H1 (cell line): Measurements from ENCODE around the gene SERGEF.

Source experiments
- ATF2 ChIP-seq: IDR thresholded peaks from 2 replicates; pipeline ENCODE4 v1.6.1; 2012; ENCODE audit warnings: low read length, inconsistent platforms
- CTCF ChIP-seq, 3 experiments: IDR thresholded peaks; 1 replicate in 2 of 3; 2 replicates in 1 of 3; pipeline versions ENCODE4 v1.5.1 to v1.6.1; 2011; ENCODE audit warnings: low read length in 3 of 3, mild to moderate bottlenecking in 3 of 3, inconsistent platforms in 2 of 3, low read depth in 1 of 3, moderate library complexity in 1 of 3; ENCODE audit not compliant: insufficient read depth in 1 of 3; ENCODE audit errors: control extremely low read depth in 1 of 3
- EP300 ChIP-seq, 2 experiments: IDR thresholded peaks; 1 replicate in 1 of 2; 2 replicates in 1 of 2; pipeline ENCODE4 v1.6.1; 2011 to 2012; ENCODE audit warnings: low read depth in 2 of 2, low read length in 2 of 2, mild to moderate bottlenecking in 2 of 2, borderline replicate concordance in 1 of 2, inconsistent platforms in 1 of 2, moderate library complexity in 1 of 2
- EZH2 ChIP-seq: fragments of 200-600 bp; sonication (generic); IDR thresholded peaks from 2 replicates; pipeline ENCODE4 v1.7.1; 2012; ENCODE audit warnings: low read depth, mild to moderate bottlenecking, moderate library complexity, low read length, inconsistent platforms; ENCODE audit not compliant: severe bottlenecking
- GABPA ChIP-seq: IDR thresholded peaks from 2 replicates; pipeline ENCODE4 v1.6.1; 2011; ENCODE audit warnings: mild to moderate bottlenecking, low read length, moderate library complexity, borderline replicate concordance; ENCODE audit not compliant: insufficient read depth
- JUN ChIP-seq: IDR thresholded peaks from 2 replicates; pipeline ENCODE4 v1.6.1; 2011; ENCODE audit warnings: low read depth, mild to moderate bottlenecking, improper control_type of control experiment, low read length
- MAX ChIP-seq: IDR thresholded peaks from 2 replicates; pipeline ENCODE4 v1.6.1; 2012; ENCODE audit warnings: inconsistent platforms
- POLR2A ChIP-seq, 2 experiments: IDR thresholded peaks; 1 replicate in 1 of 2; 2 replicates in 1 of 2; pipeline ENCODE4 v1.6.1; 2011; ENCODE audit warnings: low read depth in 2 of 2, low read length in 2 of 2, mild to moderate bottlenecking in 2 of 2; ENCODE audit errors: control extremely low read depth in 1 of 2
- RAD21 ChIP-seq, 2 experiments: IDR thresholded peaks in 1 of 2; conservative IDR thresholded peaks in 1 of 2; 2 replicates each; pipeline ENCODE4 v1.6.1; 2011; ENCODE audit warnings: low read depth in 2 of 2, low read length in 2 of 2, improper control_type of control experiment in 1 of 2, inconsistent platforms in 1 of 2, mild to moderate bottlenecking in 1 of 2, moderate library complexity in 1 of 2
- RXRA ChIP-seq: IDR thresholded peaks from 2 replicates; pipeline ENCODE4 v1.6.1; 2011; ENCODE audit warnings: low read depth, mild to moderate bottlenecking, low read length, moderate library complexity; ENCODE audit not compliant: insufficient read depth
- YY1 ChIP-seq: IDR thresholded peaks from 2 replicates; pipeline ENCODE4 v1.6.1; 2011; ENCODE audit warnings: low read depth, mild to moderate bottlenecking, low read length

GRCh38 chr11:17883057-17883456, 129.8 kb downstream of the SERGEF start:
- TF ChIP-seq EZH2 (no peak), YY1 (no peak), GABPA (no peak), JUN (no peak), CTCF (IDR thresholded peaks at IDR 0.05; ENCODE audit: control extremely low read depth in 1 of 3, insufficient read depth in 1 of 3, low read depth in 1 of 3, low read length in 3 of 3) (no peak), MAX (no peak), RAD21 (IDR thresholded peaks at IDR 0.05 in 1 of 2, conservative IDR thresholded peaks at IDR 0.05 in 1 of 2; ENCODE audit: low read depth in 2 of 2, low read length in 2 of 2) (no peak), EP300 (IDR thresholded peaks at IDR 0.05; ENCODE audit: borderline replicate concordance in 1 of 2, low read depth in 2 of 2, low read length in 2 of 2) (no peak), RXRA (no peak), POLR2A (IDR thresholded peaks at IDR 0.05; ENCODE audit: control extremely low read depth in 1 of 2, low read depth in 2 of 2, low read length in 2 of 2) (no peak), ATF2 (no peak)
